SK-N-SH (cell line): ENCODE data around the gene WDR33. TPM values are rescaled to one million over a fixed set of nuclear protein-coding genes. Genes with fewer than 3 reads are reported as not detected.

Experiments used
- CTCF ChIA-PET: fragments of 300-600, 350-600 bp; formaldehyde crosslinking; extraction: SDS; loops from one replicate; lab custom pipeline; 2021; lab: Yijun Ruan, JAX
- POLR2A ChIA-PET: fragments of 350-600 bp; sonication (Branson Sonifier 250); formaldehyde crosslinking; extraction: SDS; loops from one replicate; lab custom pipeline; 2020; ENCODE audit warnings: antibody characterized with exemption, inconsistent platforms; lab: Yijun Ruan, JAX
- DNase-seq: peaks from one replicate; pipeline ENCODE4 v3.0.0; 2012
- H2AFZ ChIP-seq: fragments of 200-600 bp; sonication (generic); 2 replicates; pipeline ENCODE4 v1.8.1; 2016; ENCODE audit warnings: antibody characterized with exemption, mild to moderate bottlenecking, low read depth
- H3F3A ChIP-seq: fragments of 200-600 bp; sonication (generic); replicated peaks from 2 replicates; pipeline ENCODE3; 2016; ENCODE audit warnings: antibody characterized with exemption, mild to moderate bottlenecking; ENCODE audit not compliant: insufficient read depth
- H3K27ac ChIP-seq, 2 experiments: fragments of 200-500 bp in 1 of 2; fragments of 200-600 bp in 1 of 2; sonication (Bioruptor generic) in 1 of 2; sonication (generic), shearing (Covaris generic) in 1 of 2; 2 replicates each; pipeline versions ENCODE4 v1.5.1 to v1.6.1; 2014 to 2016; ENCODE audit warnings: low read depth in 2 of 2, inconsistent platforms in 1 of 2, low read length in 1 of 2, mild to moderate bottlenecking in 1 of 2, mixed read lengths in 1 of 2
- H3K27me3 ChIP-seq: fragments of 200-600 bp; sonication (generic), shearing (Covaris generic); 2 replicates; pipeline ENCODE4 v1.6.1; 2016; ENCODE audit warnings: mixed run types; ENCODE audit not compliant: insufficient read depth
- H3K36me3 ChIP-seq, 2 experiments: fragments of 200-500 bp in 1 of 2; fragments of 200-600 bp in 1 of 2; sonication (Bioruptor generic) in 1 of 2; sonication (generic) in 1 of 2; replicated peaks in 1 of 2; 2 replicates each; pipeline versions ENCODE3 to v1.5.1; 2014 to 2016; ENCODE audit warnings: low read length in 1 of 2, mild to moderate bottlenecking in 1 of 2; ENCODE audit not compliant: insufficient read depth in 2 of 2, control insufficient read depth in 1 of 2
- H3K4me1 ChIP-seq, 2 experiments: fragments of 200-500 bp in 1 of 2; fragments of 200-600 bp in 1 of 2; sonication (Bioruptor generic) in 1 of 2; sonication (generic), shearing (Covaris generic) in 1 of 2; 2 replicates each; pipeline versions ENCODE4 v1.5.1 to v1.6.1; 2014 to 2016; ENCODE audit warnings: low read depth in 1 of 2, low read length in 1 of 2, mixed run types in 1 of 2; ENCODE audit not compliant: insufficient read depth in 2 of 2, control insufficient read depth in 1 of 2
- H3K4me2 ChIP-seq: fragments of 200-600 bp; sonication (generic), shearing (Covaris generic); 2 replicates; pipeline ENCODE4 v1.6.1; 2017; ENCODE audit warnings: mixed run types
- H3K4me3 ChIP-seq, 2 experiments: fragments of 200-500 bp in 1 of 2; fragments of 200-600 bp in 1 of 2; sonication (Bioruptor generic) in 1 of 2; sonication (generic), shearing (Covaris generic) in 1 of 2; 2 replicates each; pipeline versions ENCODE4 v1.5.1 to v1.8.1; 2014 to 2016; ENCODE audit warnings: low read depth in 2 of 2, inconsistent platforms in 1 of 2, low read length in 1 of 2, mild to moderate bottlenecking in 1 of 2, mixed read lengths in 1 of 2, moderate library complexity in 1 of 2
- H3K79me2 ChIP-seq: fragments of 200-600 bp; sonication (generic); 2 replicates; pipeline ENCODE4 v1.8.1; 2017; ENCODE audit warnings: mild to moderate bottlenecking; ENCODE audit not compliant: insufficient read depth
- H3K9ac ChIP-seq: fragments of 200-600 bp; sonication (generic); 2 replicates; pipeline ENCODE4 v1.6.1; 2017; ENCODE audit warnings: mixed run types
- H3K9me2 ChIP-seq: fragments of 200-600 bp; sonication (generic); 2 replicates; pipeline ENCODE4 v1.6.1; 2017; ENCODE audit warnings: mixed run types
- H3K9me3 ChIP-seq: fragments of 200-600 bp; sonication (generic); 2 replicates; pipeline ENCODE4 v1.6.1; 2017; ENCODE audit warnings: mixed run types, mild to moderate bottlenecking, moderate library complexity
- H4K20me1 ChIP-seq: fragments of 200-600 bp; sonication (generic); 2 replicates; pipeline ENCODE4 v1.6.1; 2017; ENCODE audit warnings: mild to moderate bottlenecking, mixed run types; ENCODE audit not compliant: insufficient read depth
- EP300 ChIP-seq, 2 experiments: IDR thresholded peaks; 2 replicates each; pipeline versions ENCODE4 v1.4.0 to v1.6.1; 2012; ENCODE audit warnings: borderline replicate concordance in 1 of 2, low read depth in 1 of 2, low read length in 1 of 2
- EZH2phosphoT487 ChIP-seq: fragments of 200-600 bp; sonication (generic); IDR thresholded peaks from 2 replicates; pipeline ENCODE4 v1.6.1; 2017; ENCODE audit warnings: low read depth, mixed run types, mild to moderate bottlenecking, antibody characterized with exemption, moderate library complexity, borderline replicate concordance
- FOXJ3 ChIP-seq: sonication (generic); formaldehyde crosslinking; IDR thresholded peaks from 2 replicates; pipeline ENCODE4 v1.5.1; 2020; ENCODE audit warnings: mild to moderate bottlenecking, missing genetic modification reagents
- GABPA ChIP-seq: IDR thresholded peaks from 2 replicates; pipeline ENCODE4 v1.4.0; 2012; ENCODE audit warnings: low read depth, mild to moderate bottlenecking
- JUND ChIP-seq: IDR thresholded peaks from 2 replicates; pipeline ENCODE4 v1.4.0; 2012
- MEF2A ChIP-seq: IDR thresholded peaks from 2 replicates; pipeline ENCODE4 v1.4.0; 2012; ENCODE audit warnings: low read depth, borderline replicate concordance
- MXI1 ChIP-seq: IDR thresholded peaks from 2 replicates; pipeline ENCODE4 v1.6.1; 2012; ENCODE audit warnings: mild to moderate bottlenecking, low read depth, low read length, improper control_type of control experiment
- RCOR1 ChIP-seq: fragments of 150-350 bp; IDR thresholded peaks from 2 replicates; pipeline ENCODE4 v1.6.1; 2017; ENCODE audit warnings: antibody characterized with exemption, low read length
- TEAD4 ChIP-seq: IDR thresholded peaks from 2 replicates; pipeline ENCODE4 v1.4.0; 2012; ENCODE audit warnings: mild to moderate bottlenecking, borderline replicate concordance; ENCODE audit not compliant: insufficient read depth
- WGBS: methylation state at CpG from one replicate; pipeline ENCODE4 v1.1.6; 2017; ENCODE audit warnings: low lambda C conversion rate; 5-methylcytosine and 5-hydroxymethylcytosine counted together
- polyA plus RNA-seq, 3 experiments: library from polyadenylated mRNA; depleted of rRNA; stranded (reverse); fragments of >200 nt; gene quantifications; 2 replicates each; pipeline ENCODE4 v1.2.3, GENCODE V29; 2012
- TF ChIP-seq, protein P1 (sequence below): IDR thresholded peaks from 2 replicates; pipeline ENCODE4; 2012
- TF ChIP-seq, protein P2 (sequence below): IDR thresholded peaks from 2 replicates; pipeline ENCODE4 v1.6.1; 2012; ENCODE audit warnings: mild to moderate bottlenecking, low read depth, low read length, moderate library complexity

WDR33 gene
- polyA plus RNA-seq, 1 of the 3 experiments (the other 2 are of a cell fraction), result 12.4 TPM

DNA sequence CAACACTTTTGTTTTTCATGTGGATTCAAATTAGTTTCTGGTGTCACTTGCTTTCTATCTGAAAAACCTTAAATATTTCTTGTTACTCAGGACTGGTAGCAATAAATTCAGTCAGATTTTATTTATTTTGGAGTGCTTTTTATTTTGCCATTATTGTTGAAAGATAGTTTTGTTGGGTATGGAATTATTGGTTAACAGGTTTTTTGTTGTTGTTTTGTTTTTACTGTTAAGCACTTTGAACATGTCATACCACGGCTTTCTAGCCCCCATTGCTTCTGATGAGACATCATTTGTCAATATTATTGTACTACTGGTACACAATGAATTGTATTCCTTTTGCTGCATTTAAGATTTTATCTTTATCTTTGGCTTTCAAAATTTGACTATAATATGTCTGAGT, 122.6 kb downstream of the WDR33 start (continued):
- TF ChIP-seq, protein P1, sequence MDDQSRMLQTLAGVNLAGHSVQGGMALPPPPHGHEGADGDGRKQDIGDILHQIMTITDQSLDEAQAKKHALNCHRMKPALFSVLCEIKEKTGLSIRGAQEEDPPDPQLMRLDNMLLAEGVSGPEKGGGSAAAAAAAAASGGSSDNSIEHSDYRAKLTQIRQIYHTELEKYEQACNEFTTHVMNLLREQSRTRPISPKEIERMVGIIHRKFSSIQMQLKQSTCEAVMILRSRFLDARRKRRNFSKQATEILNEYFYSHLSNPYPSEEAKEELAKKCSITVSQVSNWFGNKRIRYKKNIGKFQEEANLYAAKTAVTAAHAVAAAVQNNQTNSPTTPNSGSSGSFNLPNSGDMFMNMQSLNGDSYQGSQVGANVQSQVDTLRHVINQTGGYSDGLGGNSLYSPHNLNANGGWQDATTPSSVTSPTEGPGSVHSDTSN, result no peak

DNA sequence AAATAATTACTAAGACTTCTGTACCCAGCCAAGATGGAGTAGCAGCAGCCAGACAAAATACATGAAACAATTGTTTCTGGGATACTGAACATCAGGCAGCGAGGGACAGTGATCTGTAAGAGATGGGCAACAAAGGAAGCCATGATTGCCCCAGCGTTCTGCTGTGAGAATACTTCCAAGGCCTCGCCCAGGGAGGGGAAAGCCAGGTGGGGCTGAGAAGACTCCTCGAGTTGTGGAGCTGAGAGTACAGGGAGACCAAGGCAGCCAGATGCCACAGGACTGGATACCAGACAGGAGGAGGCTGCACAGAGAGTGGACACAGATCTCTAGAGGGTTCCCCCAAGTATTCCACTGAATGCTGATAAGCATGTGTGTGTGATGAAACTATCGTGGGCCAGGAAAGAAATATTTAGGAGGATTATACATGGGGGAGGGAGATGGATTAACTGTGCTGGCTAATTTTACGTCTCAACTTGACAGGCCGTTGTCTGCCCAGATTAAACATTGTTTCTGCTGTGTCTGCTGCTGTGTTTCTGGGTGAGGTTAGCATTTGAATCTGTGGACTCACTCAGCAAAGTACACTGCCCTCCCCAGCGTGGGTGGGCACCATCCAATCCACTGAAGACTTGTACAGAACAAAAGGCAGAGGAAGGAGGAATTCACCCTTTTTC, 125.4 kb downstream of the WDR33 start:
- H3F3A ChIP-seq, result no peaks in the 10 kb centered on the region
- no peak overlapping the region for H3K4me3 ChIP-seq
- H3K36me3 ChIP-seq, result no peaks in the 10 kb centered on the region
- ChIA-PET CTCF (interaction anchor here (1.3 to 1.6 kb wide), 3 partner anchors 35 to 94 kb away, joined by 3 to 5 read pairs (median 4); no protein-coding TSS in a partner anchor), POLR2A (no interaction called here)
- no peaks in the 10 kb centered on the region for H3K27me3 ChIP-seq
- no peaks in the 10 kb centered on the region for H3K79me2 ChIP-seq
- TF ChIP-seq MXI1, result no peak
- TF ChIP-seq GABPA, result no peak
- no peak overlapping the region for H3K4me2 ChIP-seq
- WGBS, result 60% methylated on average over 8 of the region's 8 CpGs
- no peak overlapping the region for H3K9ac ChIP-seq
- no peaks in the 10 kb centered on the region for H4K20me1 ChIP-seq
- peaks cover 0 to 4% of the 10 kb centered on the region in 2 experiments; a peak in 1 of 4 replicates for H3K4me1 ChIP-seq
- peak; percentile 5 for DNase-seq
- H3K9me3 ChIP-seq, result 0 out of 2 replicates have a peak, but pooled peaks cover 9% of the 10 kb centered on the region
- H2AFZ ChIP-seq, result no peak overlapping the region
- H3K9me2 ChIP-seq, result no peaks in the 10 kb centered on the region
- no peak overlapping the region for H3K27ac ChIP-seq

DNA sequence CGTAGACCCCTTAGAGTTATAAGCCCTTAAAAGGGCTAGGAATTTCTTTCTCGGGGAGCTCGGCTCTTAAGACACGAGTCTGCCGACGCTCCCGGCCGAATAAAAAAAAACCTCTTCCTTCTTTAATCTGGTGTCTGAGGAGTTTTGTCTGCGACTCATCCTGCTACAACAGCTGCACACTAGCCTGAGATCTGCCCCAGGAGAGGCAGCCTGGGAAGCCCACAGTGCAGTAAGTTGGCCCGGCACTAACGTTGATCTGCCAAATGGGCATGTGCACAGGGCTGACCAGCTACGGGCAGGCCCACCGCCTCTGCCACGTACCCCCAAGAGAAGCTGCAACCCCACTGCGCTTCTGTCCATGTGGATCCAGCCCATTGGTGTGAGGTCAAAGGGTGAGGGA, 127.2 kb downstream of the WDR33 start:
- TF ChIP-seq JUND, result no peak
- TF ChIP-seq EZH2phosphoT487, result no peak
- TF ChIP-seq RCOR1, result no peak
- TF ChIP-seq MEF2A, result no peak
- TF ChIP-seq TEAD4, result no peak
- TF ChIP-seq EP300 (IDR thresholded peaks at IDR 0.05; ENCODE audit: borderline replicate concordance in 1 of 2, low read depth in 1 of 2, low read length in 1 of 2), result no peak
- TF ChIP-seq, protein P2, sequence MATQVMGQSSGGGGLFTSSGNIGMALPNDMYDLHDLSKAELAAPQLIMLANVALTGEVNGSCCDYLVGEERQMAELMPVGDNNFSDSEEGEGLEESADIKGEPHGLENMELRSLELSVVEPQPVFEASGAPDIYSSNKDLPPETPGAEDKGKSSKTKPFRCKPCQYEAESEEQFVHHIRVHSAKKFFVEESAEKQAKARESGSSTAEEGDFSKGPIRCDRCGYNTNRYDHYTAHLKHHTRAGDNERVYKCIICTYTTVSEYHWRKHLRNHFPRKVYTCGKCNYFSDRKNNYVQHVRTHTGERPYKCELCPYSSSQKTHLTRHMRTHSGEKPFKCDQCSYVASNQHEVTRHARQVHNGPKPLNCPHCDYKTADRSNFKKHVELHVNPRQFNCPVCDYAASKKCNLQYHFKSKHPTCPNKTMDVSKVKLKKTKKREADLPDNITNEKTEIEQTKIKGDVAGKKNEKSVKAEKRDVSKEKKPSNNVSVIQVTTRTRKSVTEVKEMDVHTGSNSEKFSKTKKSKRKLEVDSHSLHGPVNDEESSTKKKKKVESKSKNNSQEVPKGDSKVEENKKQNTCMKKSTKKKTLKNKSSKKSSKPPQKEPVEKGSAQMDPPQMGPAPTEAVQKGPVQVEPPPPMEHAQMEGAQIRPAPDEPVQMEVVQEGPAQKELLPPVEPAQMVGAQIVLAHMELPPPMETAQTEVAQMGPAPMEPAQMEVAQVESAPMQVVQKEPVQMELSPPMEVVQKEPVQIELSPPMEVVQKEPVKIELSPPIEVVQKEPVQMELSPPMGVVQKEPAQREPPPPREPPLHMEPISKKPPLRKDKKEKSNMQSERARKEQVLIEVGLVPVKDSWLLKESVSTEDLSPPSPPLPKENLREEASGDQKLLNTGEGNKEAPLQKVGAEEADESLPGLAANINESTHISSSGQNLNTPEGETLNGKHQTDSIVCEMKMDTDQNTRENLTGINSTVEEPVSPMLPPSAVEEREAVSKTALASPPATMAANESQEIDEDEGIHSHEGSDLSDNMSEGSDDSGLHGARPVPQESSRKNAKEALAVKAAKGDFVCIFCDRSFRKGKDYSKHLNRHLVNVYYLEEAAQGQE, result no peak
- TF ChIP-seq GABPA, result no peak
- TF ChIP-seq FOXJ3, result no peak
- TF ChIP-seq, all 33 proteins: peak for 0
- H3K79me2 ChIP-seq, result no peaks in the 10 kb centered on the region
- DNase-seq, result peak; percentile 3
- H2AFZ ChIP-seq, result no peak overlapping the region
- no peak overlapping the region for H3K4me2 ChIP-seq
- WGBS, result 75% methylated on average over 13 of the region's 15 CpGs
- H3K9me2 ChIP-seq, result no peaks in the 10 kb centered on the region
- H3K27me3 ChIP-seq, result no peaks in the 10 kb centered on the region
- H3K4me3 ChIP-seq, result no peak overlapping the region
- CTCF ChIA-PET, result interaction anchor here (1.2 to 5.2 kb wide), 4 partner anchors 13 to 93 kb away, joined by 3 to 19 read pairs (median 7); no protein-coding TSS in a partner anchor
- POLR2A ChIA-PET, result no interaction called here
- H4K20me1 ChIP-seq, result no peaks in the 10 kb centered on the region
- no peaks in the 10 kb centered on the region for H3K36me3 ChIP-seq
- no peak overlapping the region for H3K27ac ChIP-seq
- H3K9ac ChIP-seq, result no peak overlapping the region
- 0 out of 2 replicates have a peak, but pooled peaks cover 8% of the 10 kb centered on the region for H3K9me3 ChIP-seq
- no peaks in the 10 kb centered on the region for H3F3A ChIP-seq
- H3K4me1 ChIP-seq, result peaks cover 0 to 4% of the 10 kb centered on the region in 2 experiments; a peak in 1 of 4 replicates
